SK-N-SH treated with all-trans-retinoic acid at 6 μM for 48 hours (cell line): ENCODE measurements around the gene PLEKHG4B.

Experiments used
- ATAC-seq: fragments of 200-7000 bp; cut with Tn5 transposase; 3 replicates; pipeline ENCODE4 v1.9.1; 2020; ENCODE audit warnings: mild to moderate bottlenecking, moderate library complexity
- ARNTL ChIP-seq: fragments of 450-650 bp; formaldehyde crosslinking; IDR thresholded peaks from 2 replicates; pipeline ENCODE4 v1.5.0; 2020; ENCODE audit warnings: low read depth, mild to moderate bottlenecking, moderate library complexity, borderline replicate concordance
- BACH2 ChIP-seq: fragments of 250-450 bp; sonication (Bioruptor Pico); IDR thresholded peaks from 2 replicates; pipeline ENCODE4 v1.9.0; 2021; ENCODE audit warnings: mild to moderate bottlenecking, borderline replicate concordance
- CREB5 ChIP-seq: fragments of 250-450 bp; sonication (Bioruptor Pico); IDR thresholded peaks from 2 replicates; pipeline ENCODE4 v1.5.1; 2020; ENCODE audit warnings: low read depth, mild to moderate bottlenecking, moderate library complexity
- CSDC2 ChIP-seq: fragments of 250-450 bp; sonication (Bioruptor Pico); IDR thresholded peaks from 2 replicates; pipeline ENCODE4 v1.5.0; 2020; ENCODE audit warnings: mild to moderate bottlenecking, moderate library complexity
- ESRRG ChIP-seq: fragments of 250-450 bp; sonication (Bioruptor Pico); IDR thresholded peaks from 2 replicates; pipeline ENCODE4 v1.6.1; 2021; ENCODE audit warnings: mild to moderate bottlenecking
- GLIS3 ChIP-seq: fragments of 250-450 bp; sonication (Bioruptor Pico); IDR thresholded peaks from 2 replicates; pipeline ENCODE4 v1.5.0; 2020; ENCODE audit warnings: mild to moderate bottlenecking, moderate library complexity
- ISL1 ChIP-seq: fragments of 250-450 bp; sonication (Bioruptor Pico); IDR thresholded peaks from 2 replicates; pipeline ENCODE4 v2.1.2; 2022; ENCODE audit warnings: mild to moderate bottlenecking, moderate library complexity
- OSR1 ChIP-seq: fragments of 250-450 bp; sonication (Bioruptor Pico); IDR thresholded peaks from 2 replicates; pipeline ENCODE4 v1.8.0; 2022; ENCODE audit warnings: moderate library complexity, mild to moderate bottlenecking, inconsistent platforms
- PPARA ChIP-seq: fragments of 250-450 bp; sonication (Bioruptor Pico); IDR thresholded peaks from 2 replicates; pipeline ENCODE4 v1.5.0; 2020; ENCODE audit warnings: mild to moderate bottlenecking, borderline replicate concordance
- SNAI2 ChIP-seq: fragments of 250-450 bp; sonication (Bioruptor Pico); IDR thresholded peaks from 2 replicates; pipeline ENCODE4 v1.5.0; 2020; ENCODE audit warnings: mild to moderate bottlenecking, moderate library complexity
- TOX ChIP-seq: fragments of 250-450 bp; sonication (Bioruptor Pico); IDR thresholded peaks from 2 replicates; pipeline ENCODE4 v1.8.0; 2021; ENCODE audit warnings: mild to moderate bottlenecking, moderate library complexity, borderline replicate concordance
- ZC3H10 ChIP-seq: fragments of 250-450 bp; sonication (Bioruptor Pico); IDR thresholded peaks from 2 replicates; pipeline ENCODE4 v1.5.1; 2021; ENCODE audit warnings: mild to moderate bottlenecking, moderate library complexity
- ZFP3 ChIP-seq: fragments of 250-450 bp; sonication (Bioruptor Pico); IDR thresholded peaks from 2 replicates; pipeline ENCODE4 v1.5.0; 2020; ENCODE audit warnings: mild to moderate bottlenecking, moderate library complexity
- ZFP30 ChIP-seq: fragments of 450-650 bp; formaldehyde crosslinking; IDR thresholded peaks from 2 replicates; pipeline ENCODE4 v1.5.0; 2022; ENCODE audit warnings: mild to moderate bottlenecking, moderate library complexity
- ZNF565 ChIP-seq: fragments of 450-650 bp; formaldehyde crosslinking; conservative IDR thresholded peaks from 2 replicates; pipeline ENCODE4 v1.5.0; 2020; ENCODE audit warnings: low read depth, mild to moderate bottlenecking, moderate library complexity
- ZNF70 ChIP-seq: fragments of 450-650 bp; formaldehyde crosslinking; IDR thresholded peaks from 2 replicates; pipeline ENCODE4 v1.5.0; 2020; ENCODE audit warnings: mild to moderate bottlenecking, moderate library complexity
- ZNF8 ChIP-seq: fragments of 450-650 bp; formaldehyde crosslinking; IDR thresholded peaks from 2 replicates; pipeline ENCODE4 v1.5.0; 2020; ENCODE audit warnings: mild to moderate bottlenecking, moderate library complexity
- TF ChIP-seq, protein P1 (sequence below): fragments of 250-450 bp; sonication (Bioruptor Pico); IDR thresholded peaks from 2 replicates; pipeline ENCODE4 v1.5.0; 2020; ENCODE audit warnings: mild to moderate bottlenecking, moderate library complexity
- TF ChIP-seq, protein P2 (sequence below): fragments of 250-450 bp; sonication (Bioruptor Pico); IDR thresholded peaks from 2 replicates; pipeline ENCODE4 v1.8.0; 2020; ENCODE audit warnings: mild to moderate bottlenecking, moderate library complexity, borderline replicate concordance
- TF ChIP-seq, protein P3 (sequence below): fragments of 250-450 bp; sonication (Bioruptor Pico); IDR thresholded peaks from 2 replicates; pipeline ENCODE4 v1.8.0; 2021; ENCODE audit warnings: low read depth, mild to moderate bottlenecking, moderate library complexity, borderline replicate concordance

Gene PLEKHG4B

GRCh38 chr5:142246-142810 is 50.4 kb downstream of the PLEKHG4B start:
- no peak for ATAC-seq
- TF ChIP-seq OSR1 (CRISPR knock-in tag) (no peak), SNAI2 (CRISPR knock-in tag) (no peak), ZFP3 (no peak), CREB5 (CRISPR knock-in tag) (no peak), ARNTL (CRISPR knock-in tag) (no peak), BACH2 (CRISPR knock-in tag) (no peak), ZNF8 (CRISPR knock-in tag) (no peak), CSDC2 (no peak), TOX (CRISPR knock-in tag) (no peak), ZC3H10 (CRISPR knock-in tag) (no peak)
- TF ChIP-seq, protein P1, sequence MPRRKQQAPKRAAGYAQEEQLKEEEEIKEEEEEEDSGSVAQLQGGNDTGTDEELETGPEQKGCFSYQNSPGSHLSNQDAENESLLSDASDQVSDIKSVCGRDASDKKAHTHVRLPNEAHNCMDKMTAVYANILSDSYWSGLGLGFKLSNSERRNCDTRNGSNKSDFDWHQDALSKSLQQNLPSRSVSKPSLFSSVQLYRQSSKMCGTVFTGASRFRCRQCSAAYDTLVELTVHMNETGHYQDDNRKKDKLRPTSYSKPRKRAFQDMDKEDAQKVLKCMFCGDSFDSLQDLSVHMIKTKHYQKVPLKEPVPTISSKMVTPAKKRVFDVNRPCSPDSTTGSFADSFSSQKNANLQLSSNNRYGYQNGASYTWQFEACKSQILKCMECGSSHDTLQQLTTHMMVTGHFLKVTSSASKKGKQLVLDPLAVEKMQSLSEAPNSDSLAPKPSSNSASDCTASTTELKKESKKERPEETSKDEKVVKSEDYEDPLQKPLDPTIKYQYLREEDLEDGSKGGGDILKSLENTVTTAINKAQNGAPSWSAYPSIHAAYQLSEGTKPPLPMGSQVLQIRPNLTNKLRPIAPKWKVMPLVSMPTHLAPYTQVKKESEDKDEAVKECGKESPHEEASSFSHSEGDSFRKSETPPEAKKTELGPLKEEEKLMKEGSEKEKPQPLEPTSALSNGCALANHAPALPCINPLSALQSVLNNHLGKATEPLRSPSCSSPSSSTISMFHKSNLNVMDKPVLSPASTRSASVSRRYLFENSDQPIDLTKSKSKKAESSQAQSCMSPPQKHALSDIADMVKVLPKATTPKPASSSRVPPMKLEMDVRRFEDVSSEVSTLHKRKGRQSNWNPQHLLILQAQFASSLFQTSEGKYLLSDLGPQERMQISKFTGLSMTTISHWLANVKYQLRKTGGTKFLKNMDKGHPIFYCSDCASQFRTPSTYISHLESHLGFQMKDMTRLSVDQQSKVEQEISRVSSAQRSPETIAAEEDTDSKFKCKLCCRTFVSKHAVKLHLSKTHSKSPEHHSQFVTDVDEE (CRISPR knock-in tag): no peak
- TF ChIP-seq, protein P2, sequence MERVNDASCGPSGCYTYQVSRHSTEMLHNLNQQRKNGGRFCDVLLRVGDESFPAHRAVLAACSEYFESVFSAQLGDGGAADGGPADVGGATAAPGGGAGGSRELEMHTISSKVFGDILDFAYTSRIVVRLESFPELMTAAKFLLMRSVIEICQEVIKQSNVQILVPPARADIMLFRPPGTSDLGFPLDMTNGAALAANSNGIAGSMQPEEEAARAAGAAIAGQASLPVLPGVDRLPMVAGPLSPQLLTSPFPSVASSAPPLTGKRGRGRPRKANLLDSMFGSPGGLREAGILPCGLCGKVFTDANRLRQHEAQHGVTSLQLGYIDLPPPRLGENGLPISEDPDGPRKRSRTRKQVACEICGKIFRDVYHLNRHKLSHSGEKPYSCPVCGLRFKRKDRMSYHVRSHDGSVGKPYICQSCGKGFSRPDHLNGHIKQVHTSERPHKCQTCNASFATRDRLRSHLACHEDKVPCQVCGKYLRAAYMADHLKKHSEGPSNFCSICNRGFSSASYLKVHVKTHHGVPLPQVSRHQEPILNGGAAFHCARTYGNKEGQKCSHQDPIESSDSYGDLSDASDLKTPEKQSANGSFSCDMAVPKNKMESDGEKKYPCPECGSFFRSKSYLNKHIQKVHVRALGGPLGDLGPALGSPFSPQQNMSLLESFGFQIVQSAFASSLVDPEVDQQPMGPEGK (CRISPR knock-in tag): no peak

DNA sequence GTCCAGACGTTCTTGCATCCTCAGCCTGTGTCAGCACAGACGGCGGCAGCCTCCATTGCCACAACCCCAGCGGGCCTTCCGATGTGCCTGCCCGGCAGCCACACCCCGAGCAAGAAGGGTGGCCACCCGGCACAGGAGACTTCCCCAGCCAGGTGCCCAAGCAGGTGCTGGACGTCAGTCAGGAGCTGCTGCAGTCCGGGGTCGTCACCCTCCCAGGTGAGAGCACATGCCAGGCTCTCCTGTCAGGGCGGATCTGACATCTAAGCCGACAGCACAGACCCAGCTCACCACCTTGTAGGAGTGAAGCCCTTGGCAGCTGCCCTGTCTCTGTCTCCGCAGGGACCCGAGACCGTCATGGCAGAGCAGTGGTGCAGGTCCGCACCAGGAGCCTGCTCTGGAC is 51.1 kb downstream of the PLEKHG4B start:
- no peak for ATAC-seq
- TF ChIP-seq ESRRG (CRISPR knock-in tag) (no peak), OSR1 (CRISPR knock-in tag) (no peak), TOX (CRISPR knock-in tag) (no peak), GLIS3 (no peak), ZC3H10 (CRISPR knock-in tag) (no peak), ZFP30 (no peak), CSDC2 (no peak), ISL1 (CRISPR knock-in tag) (no peak)
- TF ChIP-seq, protein P1 (CRISPR knock-in tag): no peak

GRCh38 chr5:144941-145340 is 53.0 kb downstream of the PLEKHG4B start:
- no peak for ATAC-seq
- TF ChIP-seq CREB5 (CRISPR knock-in tag) (no peak), CSDC2 (no peak), PPARA (no peak), ZC3H10 (CRISPR knock-in tag) (no peak), ZNF70 (CRISPR knock-in tag) (no peak), ZNF8 (CRISPR knock-in tag) (no peak), ESRRG (CRISPR knock-in tag) (no peak), ZNF565 (no peak), ISL1 (CRISPR knock-in tag) (no peak), OSR1 (CRISPR knock-in tag) (no peak), SNAI2 (CRISPR knock-in tag) (no peak), ZFP3 (no peak)
- TF ChIP-seq, protein P3, sequence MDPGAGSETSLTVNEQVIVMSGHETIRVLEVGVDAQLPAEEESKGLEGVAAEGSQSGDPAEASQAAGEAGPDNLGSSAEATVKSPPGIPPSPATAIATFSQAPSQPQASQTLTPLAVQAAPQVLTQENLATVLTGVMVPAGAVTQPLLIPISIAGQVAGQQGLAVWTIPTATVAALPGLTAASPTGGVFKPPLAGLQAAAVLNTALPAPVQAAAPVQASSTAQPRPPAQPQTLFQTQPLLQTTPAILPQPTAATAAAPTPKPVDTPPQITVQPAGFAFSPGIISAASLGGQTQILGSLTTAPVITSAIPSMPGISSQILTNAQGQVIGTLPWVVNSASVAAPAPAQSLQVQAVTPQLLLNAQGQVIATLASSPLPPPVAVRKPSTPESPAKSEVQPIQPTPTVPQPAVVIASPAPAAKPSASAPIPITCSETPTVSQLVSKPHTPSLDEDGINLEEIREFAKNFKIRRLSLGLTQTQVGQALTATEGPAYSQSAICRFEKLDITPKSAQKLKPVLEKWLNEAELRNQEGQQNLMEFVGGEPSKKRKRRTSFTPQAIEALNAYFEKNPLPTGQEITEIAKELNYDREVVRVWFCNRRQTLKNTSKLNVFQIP (CRISPR knock-in tag): no peak
